Stimulated activated CD8-positive, alpha-beta memory T cell treated with anti-CD3 and anti-CD28 coated beads, Interleukin-7, amount 100 ng/mL, for 24 hours (primary cell): ENCODE results near the gene MLLT6.

Experiments
- DNase-seq: peaks from one replicate; pipeline ENCODE4 v3.0.0-alpha.2; 2020; ENCODE audit warnings: low read depth

Gene MLLT6

GRCh38 chr17:38728290-38728831 is 23.3 kb downstream of the MLLT6 start:
- peak; percentile 24 for DNase-seq

- no peak for DNase-seq
These were observed 24.4 kb downstream of the MLLT6 start for GRCh38 chr17:38729368-38729885.

- DNase-seq: peak; percentile 63
These were observed 24.9 kb downstream of the MLLT6 start, which contains the start of gene CISD3 for GRCh38 chr17:38729886-38730525. Gene CISD3 (plus strand): TSS chr17:38730341. CDS start chr17:38730359, 18 bp downstream.

DNA sequence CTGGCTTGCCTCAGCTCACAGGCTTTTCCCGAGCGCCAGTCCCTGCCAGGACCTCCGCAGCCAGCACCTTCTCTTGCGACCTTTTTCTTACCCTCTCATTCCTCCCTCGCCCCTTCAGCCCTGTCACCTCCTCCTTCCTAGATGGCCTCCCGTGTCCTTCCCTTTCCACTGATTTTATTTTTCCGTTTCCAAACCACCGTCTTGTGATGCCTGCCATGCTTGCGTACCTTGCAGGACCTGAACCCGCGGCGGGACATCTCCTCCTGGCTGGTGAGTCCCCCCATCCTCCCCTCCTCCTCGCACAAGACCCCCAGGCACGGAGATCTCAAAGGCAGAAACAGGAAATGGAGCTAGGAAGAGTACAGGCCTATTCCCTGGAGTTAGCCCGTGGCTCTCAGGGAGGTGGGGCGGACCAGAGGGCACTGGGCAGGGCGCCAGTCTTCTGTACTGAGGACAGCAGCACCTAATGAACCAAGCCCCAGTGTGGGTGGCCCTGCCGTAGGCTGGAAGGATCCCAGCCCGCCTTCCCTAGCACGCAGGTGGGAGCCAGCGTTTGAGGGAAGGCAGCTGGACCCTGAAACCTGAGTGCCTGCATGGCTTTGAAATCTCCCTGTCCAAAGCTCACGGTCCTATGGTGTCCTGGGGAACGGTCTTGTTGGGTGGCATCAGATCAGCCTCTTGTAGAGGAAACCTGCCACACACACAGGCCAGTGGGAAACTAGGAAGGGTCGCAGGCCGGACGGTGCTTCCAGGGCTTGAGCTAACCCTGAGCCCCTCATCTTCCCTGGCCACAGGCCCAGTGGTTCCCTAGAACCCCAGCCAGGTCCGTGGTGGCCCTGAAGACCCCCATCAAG is 25.7 kb downstream of the MLLT6 start:
- DNase-seq: no peak

DNA sequence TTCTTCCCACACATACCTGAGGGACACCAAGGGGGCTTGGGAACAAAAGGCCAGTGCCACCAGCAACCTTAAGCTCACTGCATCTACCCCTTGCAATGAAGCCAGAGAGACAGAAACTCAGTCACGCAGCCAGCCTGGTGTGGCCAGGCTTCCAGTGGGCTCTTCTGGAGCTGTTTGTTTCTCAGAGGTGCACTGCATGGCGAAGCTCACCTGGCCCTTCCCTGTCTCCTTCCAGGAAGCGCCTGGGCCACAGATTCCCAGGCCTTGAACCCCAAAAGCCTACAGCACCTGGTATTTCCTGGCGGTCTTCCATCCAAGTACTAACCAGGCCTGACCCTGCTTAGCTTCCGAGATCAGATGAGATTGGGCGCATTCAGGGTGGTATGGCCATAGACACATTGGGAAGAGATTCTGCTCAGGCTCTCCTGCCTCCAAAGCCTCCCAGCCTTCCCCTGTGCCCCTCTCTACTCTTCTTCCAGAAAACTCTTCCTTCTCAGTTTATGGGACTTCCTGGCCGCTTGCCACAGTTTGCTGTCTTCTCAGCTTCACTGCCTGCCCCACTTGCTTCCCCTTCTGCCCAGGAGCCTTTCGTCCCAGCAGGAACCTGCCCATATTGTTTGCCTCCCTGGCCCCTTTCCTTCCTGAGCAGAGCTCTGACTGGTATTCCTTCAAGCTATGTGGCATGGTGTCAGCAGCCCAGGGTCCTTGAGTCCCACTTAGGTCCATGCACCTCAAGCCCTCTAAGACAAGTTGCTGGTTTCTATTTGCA is 26.6 kb downstream of the MLLT6 start:
- DNase-seq: no peak

DNA sequence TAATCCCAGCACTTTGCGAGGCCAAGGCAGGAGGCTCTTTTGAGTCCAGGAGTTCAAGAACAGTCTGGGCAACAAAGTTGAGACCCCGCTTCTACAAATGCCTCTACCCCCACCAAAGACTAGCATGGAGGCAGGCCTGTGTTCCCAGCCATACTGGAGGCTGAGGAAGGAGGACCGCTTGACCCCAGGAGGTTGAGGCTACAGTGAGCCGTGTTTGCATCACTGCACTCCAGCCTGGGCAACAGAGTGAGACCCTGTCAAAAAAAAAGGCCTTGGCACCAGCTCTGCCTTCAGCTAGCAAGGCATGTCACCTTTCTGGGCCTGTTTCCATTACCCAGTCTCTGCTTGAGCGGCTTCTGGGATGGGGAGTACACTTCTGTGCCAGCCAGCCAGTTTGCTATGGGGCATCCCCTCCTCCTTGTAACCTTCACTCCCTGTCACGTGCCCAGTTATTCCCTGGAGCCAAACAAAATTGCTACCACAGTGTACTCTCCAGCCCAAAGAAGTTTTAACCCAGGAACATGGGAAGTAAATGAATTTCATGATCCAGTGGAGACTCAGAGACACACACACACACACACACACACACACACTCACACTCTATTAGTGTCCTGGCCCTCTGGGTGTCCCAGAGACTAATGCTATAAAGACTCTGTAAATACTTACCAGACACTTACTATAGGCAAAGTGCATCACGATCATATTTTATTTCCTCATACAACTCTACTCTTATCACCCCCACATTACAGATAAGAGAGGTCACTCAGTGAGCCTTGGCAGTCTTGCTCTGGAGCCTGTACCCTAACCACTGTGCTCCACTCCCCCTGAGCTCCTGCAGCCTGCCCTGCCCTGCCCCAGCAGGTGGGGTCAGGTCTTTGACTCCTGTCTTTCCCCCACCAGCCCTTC is 27.6 kb downstream of the MLLT6 start:
- DNase-seq: no peak

- no peak for DNase-seq
These were observed 28.4 kb downstream of the MLLT6 start for GRCh38 chr17:38733282-38733981.

GRCh38 chr17:38733982-38734973 is 29.2 kb downstream of the MLLT6 start:
- DNase-seq: no peak

GRCh38 chr17:38735161-38735997 is 30.3 kb downstream of the MLLT6 start:
- peak; percentile 65 for DNase-seq

DNA sequence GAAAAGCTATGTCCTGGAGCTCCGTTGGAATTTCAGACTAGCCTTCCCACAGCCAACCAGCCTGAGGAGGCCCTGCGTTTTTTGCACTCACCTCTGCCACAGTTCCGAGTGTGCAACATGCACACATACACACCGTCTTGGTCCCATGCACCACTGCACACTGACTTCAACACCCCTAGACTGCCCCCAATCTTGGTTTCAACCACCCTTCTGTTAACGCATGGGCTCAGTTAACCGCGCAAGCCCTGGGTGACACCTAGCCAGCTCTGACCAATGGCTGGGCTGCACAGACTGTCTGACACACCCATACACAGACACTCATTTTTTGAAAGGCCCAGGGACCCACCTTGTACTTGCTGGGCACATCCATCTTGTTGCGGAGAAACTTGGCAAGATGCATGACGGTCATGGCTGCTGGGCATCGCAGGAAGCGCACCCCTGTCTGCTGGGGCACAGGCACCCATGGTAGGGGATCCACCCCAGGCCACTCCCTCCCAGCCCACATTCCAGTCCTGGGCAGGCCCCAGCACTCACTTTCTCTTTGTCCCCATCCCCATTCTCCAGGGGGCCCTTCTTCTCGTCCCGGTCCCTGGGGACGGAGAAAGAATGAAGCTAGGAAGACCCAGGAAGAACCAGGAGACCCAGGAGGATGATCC is 33.1 kb downstream of the MLLT6 start:
- no peak for DNase-seq

GRCh38 chr17:38738686-38739085 is 33.6 kb downstream of the MLLT6 start:
- no peak for DNase-seq

GRCh38 chr17:38739305-38739704 is 34.2 kb downstream of the MLLT6 start:
- DNase-seq: no peak

DNA sequence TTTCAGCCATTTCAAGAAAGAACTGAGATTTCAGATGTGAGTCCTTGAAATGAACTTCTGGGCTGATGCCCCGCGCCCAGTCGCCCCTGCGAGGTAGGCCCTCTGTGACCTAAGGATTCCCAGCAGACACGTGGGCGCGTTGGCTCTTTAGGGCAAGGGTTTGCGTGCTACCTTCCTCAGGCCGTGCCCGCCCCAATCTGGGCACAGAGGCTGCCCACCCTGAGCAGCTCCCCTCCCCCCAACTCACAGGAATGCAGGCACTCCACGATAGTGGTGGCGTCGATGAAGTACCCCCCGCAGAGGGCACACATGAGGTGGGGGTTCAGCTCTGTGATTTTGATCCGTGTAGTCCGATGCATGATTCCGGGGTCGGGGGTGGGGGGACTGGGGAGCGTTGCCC is 35.0 kb downstream of the MLLT6 start:
- DNase-seq: no peak

DNA sequence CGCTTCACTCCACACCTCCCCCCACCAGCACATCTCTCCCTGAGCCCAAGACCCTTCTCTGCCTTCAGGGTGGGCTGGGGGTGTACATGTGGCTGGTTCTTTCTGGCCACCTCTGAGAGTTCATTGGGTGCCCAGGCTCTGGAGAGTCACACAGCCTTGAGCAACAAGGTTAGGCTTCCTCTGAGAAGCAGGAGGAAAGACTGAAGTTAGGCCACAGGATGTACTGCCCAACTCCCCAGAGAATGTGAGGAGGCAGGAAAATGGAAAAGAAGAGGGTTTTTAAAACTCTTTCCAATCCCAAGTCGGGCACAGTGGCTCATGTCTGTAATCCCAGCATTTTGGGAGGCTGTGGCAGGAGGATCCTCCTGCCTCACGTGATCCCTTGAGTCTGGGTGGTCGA is 35.7 kb downstream of the MLLT6 start:
- no peak for DNase-seq

GRCh38 chr17:38741461-38741860 is 36.4 kb downstream of the MLLT6 start:
- DNase-seq: no peak

DNA sequence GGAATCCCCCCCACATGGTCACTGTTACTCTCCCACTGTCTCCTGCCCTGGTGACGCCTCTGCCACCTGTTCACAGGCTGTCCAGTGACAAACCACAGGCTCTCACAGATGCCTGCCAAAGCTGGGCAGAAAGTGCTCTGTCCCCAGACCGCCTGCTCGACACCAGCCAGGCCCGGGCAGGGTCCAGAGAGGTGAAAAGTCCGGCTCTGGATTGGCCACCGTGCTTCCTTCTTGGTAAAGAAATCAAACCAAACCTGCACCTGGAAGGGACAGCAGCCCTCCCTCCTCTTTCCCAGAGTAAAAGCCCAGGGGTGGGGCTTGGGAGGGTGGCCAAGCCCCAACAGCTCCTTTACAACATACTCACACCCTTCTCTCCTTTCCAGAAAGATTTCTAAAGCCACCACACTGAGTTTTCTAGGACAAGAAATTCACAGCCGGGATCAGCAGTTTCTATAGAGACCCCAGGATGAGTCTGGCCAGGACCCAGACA is 36.9 kb downstream of the MLLT6 start:
- no peak for DNase-seq
